Kidney (tissue), 14 donors: ENCODE results near the gene GATAD2B. TPM values are rescaled to one million over a fixed set of nuclear protein-coding genes. Genes with fewer than 3 reads are reported as not detected.

Experiments used
- DNase-seq, 5 donors: peaks; one replicate each; pipeline ENCODE4 v3.0.0-alpha.2; 2013 to 2020
- FAIRE-seq: peaks from 2 replicates; lab custom pipeline; 2012; peaks lifted over from hg19 to GRCh38; lab: Jason Lieb, UNC
- H3K27ac ChIP-seq, 2 donors: one replicate each; pipeline ENCODE4 v1.7.0; 2013; ENCODE audit warnings: low read depth in 2 of 2, low read length in 2 of 2, inconsistent platforms in 1 of 2
- H3K27me3 ChIP-seq: one replicate; pipeline ENCODE4 v1.7.1; 2013; ENCODE audit warnings: low read length, inconsistent platforms; ENCODE audit not compliant: control insufficient read depth, insufficient read depth
- H3K36me3 ChIP-seq, 3 donors: one replicate each; pipeline versions ENCODE4 v1.7.0 to v1.7.1; 2013; ENCODE audit warnings: low read length in 3 of 3, control low read depth in 1 of 3, inconsistent platforms in 1 of 3; ENCODE audit not compliant: insufficient read depth in 3 of 3, control insufficient read depth in 2 of 3
- H3K4me1 ChIP-seq, 3 donors: one replicate each; pipeline versions ENCODE4 v1.7.0 to v1.7.1; 2013; ENCODE audit warnings: low read length in 3 of 3, inconsistent platforms in 1 of 3, low read depth in 1 of 3; ENCODE audit not compliant: control insufficient read depth in 2 of 3, insufficient read depth in 2 of 3
- H3K4me3 ChIP-seq, 3 donors: one replicate each; pipeline versions ENCODE4 v1.7.0 to v1.8.1; 2013; ENCODE audit warnings: low read length in 3 of 3, control low read depth in 1 of 3, inconsistent platforms in 1 of 3
- H3K9ac ChIP-seq, 3 donors: one replicate each; pipeline versions ENCODE4 v1.7.0 to v1.7.1; 2013; ENCODE audit warnings: low read length in 3 of 3, control low read depth in 1 of 3, inconsistent platforms in 1 of 3
- H3K9me3 ChIP-seq, 3 donors: one replicate each; pipeline versions ENCODE4 v1.7.0 to v1.7.1; 2013; ENCODE audit warnings: low read length in 3 of 3, control low read depth in 1 of 3, inconsistent platforms in 1 of 3; ENCODE audit not compliant: control insufficient read depth in 2 of 3, insufficient read depth in 1 of 3
- CTCF ChIP-seq: IDR thresholded peaks from 3 replicates; pipeline ENCODE4 v1.5.1; 2012; ENCODE audit warnings: mild to moderate bottlenecking, moderate library complexity, borderline replicate concordance; ENCODE audit not compliant: insufficient read depth; ENCODE audit errors: extremely low read depth
- intact Hi-C: fragments of 100-400 bp; cut with DNase I; formaldehyde crosslinking; loops from one replicate; pipeline ENCODE4 v1.11.1; 2022
- polyA plus RNA-seq: library from polyadenylated mRNA; stranded (reverse); fragments of 350-450 nt; fragmentation: Illumina TruSeq; extraction: RNeasy Lipid Tissue Mini Kit (QIAGEN cat#74804); gene quantifications from one replicate; pipeline ENCODE4 v1.2.3, GENCODE V29; 2014; ENCODE audit warnings: low read depth, low replicate concordance; ENCODE audit not compliant: insufficient read depth
- total RNA-seq: library from RNA; stranded (reverse); fragmentation: NEBNext Ultra II Directional; extraction: Animal tissue kit (Norgen Biotek cat#: 25700); gene quantifications from one replicate; pipeline ENCODE4 v1.2.1, GENCODE V29; 2021
- donor health status: control.
- donor health status: control.
- donor health status: control.
- donor health status: control.
- donor health status: control.
- donor health status: DM: yes; HTN: yes; CAD: no.
- donor health status: Normal renal cell carcinoma (clear cell type).

Gene GATAD2B
- total and polyA plus RNA-seq, 2 donors from 2014 or later, result 3.6 to 49.0 TPM

GRCh38 chr1:153801786-153802697 lies 120.7 kb downstream of the GATAD2B start:
- no peaks in the 10 kb centered on the region for H3K9me3 ChIP-seq
- no peak overlapping the region for H3K27ac ChIP-seq
- no peak for TF ChIP-seq CTCF
- H3K27me3 ChIP-seq, result no peaks in the 10 kb centered on the region
- H3K4me3 ChIP-seq, result no peak overlapping the region
- H3K4me1 ChIP-seq, result peaks cover 0 to 5% (median 0%) of the 10 kb centered on the region in 3 donors
- H3K9ac ChIP-seq, result no peak overlapping the region
- intact Hi-C loops, result no loop called here
- DNase-seq (no peak), FAIRE-seq (no peak)
- peaks cover under 1 to 1% (median under 1%) of the 10 kb centered on the region in 3 donors for H3K36me3 ChIP-seq

DNA sequence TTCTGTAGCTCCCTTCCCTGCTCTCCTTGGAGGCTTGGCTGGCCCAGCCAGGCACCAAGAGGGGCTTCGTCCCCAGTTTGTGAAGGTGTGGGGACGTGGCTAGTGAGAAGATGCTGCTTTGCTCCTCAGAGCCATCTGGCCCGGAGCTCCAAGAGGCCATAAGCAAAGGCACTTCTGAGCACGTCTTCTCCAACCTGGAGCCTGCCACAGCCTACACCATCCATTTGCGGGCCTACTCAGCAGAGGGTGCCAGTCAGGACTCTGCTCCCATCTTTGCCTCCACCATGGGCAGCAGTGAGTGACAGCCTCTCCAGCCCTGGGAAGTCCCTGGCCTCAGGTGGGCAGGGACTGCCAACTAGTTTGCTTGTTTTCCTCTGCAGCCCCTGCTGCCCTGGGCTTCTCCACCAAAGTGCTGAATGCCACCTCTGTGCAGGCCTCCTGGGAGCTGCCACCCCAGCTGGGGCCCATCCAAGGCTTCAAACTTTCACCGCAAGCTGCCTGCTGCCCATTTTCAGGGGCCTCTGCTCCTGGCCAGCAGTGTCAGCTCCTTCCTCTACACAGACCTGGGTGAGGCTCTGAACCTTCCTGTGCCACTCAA lies 121.6 kb downstream of the GATAD2B start:
- H3K4me1 ChIP-seq, result peaks cover 0 to 7% (median 0%) of the 10 kb centered on the region in 3 donors
- no peaks in the 10 kb centered on the region for H3K36me3 ChIP-seq
- no peak for DNase-seq
- H3K27me3 ChIP-seq, result no peaks in the 10 kb centered on the region
- H3K9ac ChIP-seq, result no peak overlapping the region
- no peak for FAIRE-seq
- no peaks in the 10 kb centered on the region for H3K9me3 ChIP-seq
- no peak overlapping the region for H3K4me3 ChIP-seq
- TF ChIP-seq CTCF, result no peak
- intact Hi-C loops, result no loop called here
- H3K27ac ChIP-seq, result no peak overlapping the region

DNA sequence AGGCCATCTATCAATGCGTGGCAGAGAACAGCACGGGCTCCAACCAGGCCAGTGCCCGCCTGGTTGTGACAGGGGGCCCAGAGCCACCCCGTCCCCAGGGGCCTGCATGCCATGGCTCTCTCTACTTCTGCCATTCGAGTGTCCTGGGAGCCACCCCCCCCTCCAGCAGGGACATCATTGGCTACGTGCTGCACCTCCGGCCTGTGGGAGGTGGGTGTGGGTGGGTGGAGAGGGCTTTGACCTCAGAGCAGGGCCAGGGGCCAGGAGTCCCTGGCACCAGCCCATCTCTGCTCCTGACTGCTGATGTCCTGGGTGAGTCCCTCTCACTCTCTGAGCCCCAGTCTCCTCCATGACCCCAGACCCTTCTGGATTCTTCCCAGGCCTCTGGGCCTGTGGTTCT lies 122.3 kb downstream of the GATAD2B start:
- Histone ChIP-seq H3K9ac (no peak overlapping the region), H3K4me1 (peaks cover 0 to 7% (median 0%) of the 10 kb centered on the region in 3 donors), H3K36me3 (no peaks in the 10 kb centered on the region), H3K27me3 (no peaks in the 10 kb centered on the region), H3K9me3 (no peaks in the 10 kb centered on the region), H3K27ac (no peak overlapping the region), H3K4me3 (no peak overlapping the region)
- DNase-seq (no peak), FAIRE-seq (no peak)
- TF ChIP-seq CTCF, result no peak
- intact Hi-C loops, result no loop called here
